Measurements from ENCODE around the gene PALS1.

GRCh38 chr14:67221982-67222328 is 19.3 kb upstream of the PALS1 start:
- TF ChIP-seq POLR2AphosphoS5 (IDR thresholded peaks at IDR 0.05): no peak
- no peak for TF ChIP-seq POLR2A (IDR thresholded peaks at IDR 0.05)
- TF ChIP-seq CTCF (IDR thresholded peaks at IDR 0.05): no peak
- TF ChIP-seq EP300 (IDR thresholded peaks at IDR 0.05): no peak

Measured in suprapubic skin (tissue), 4 donors.